ENCODE measurements around the gene MLH3.

Gene MLH3

GRCh38 chr14:75050852-75051555, at the start of gene MLH3:
TSS of gene MLH3 (minus strand) at chr14:75051467. CDS start at chr14:75049655, 1,812 bp downstream.
- ATAC-seq, result peak; percentile 35
- TF ChIP-seq ZFP3 (CRISPR knock-in tag; IDR thresholded peaks at IDR 0.05) (0 out of 2 replicates have a peak, but pooled peaks have one; percentile 31), TSHZ2 (CRISPR knock-in tag; IDR thresholded peaks at IDR 0.05) (0 out of 2 replicates have a peak, but pooled peaks have one; percentile 60), TOX (CRISPR knock-in tag; IDR thresholded peaks at IDR 0.05; ENCODE audit: borderline replicate concordance) (no peak)

GRCh38 chr14:75098682-75099081, 47.4 kb upstream of the MLH3 start:
- TF ChIP-seq ESRRG (CRISPR knock-in tag; IDR thresholded peaks at IDR 0.05) (no peak), ARNTL (CRISPR knock-in tag; IDR thresholded peaks at IDR 0.05; ENCODE audit: borderline replicate concordance, low read depth) (no peak), ZFP3 (CRISPR knock-in tag; IDR thresholded peaks at IDR 0.05) (no peak), BACH2 (CRISPR knock-in tag; IDR thresholded peaks at IDR 0.05; ENCODE audit: borderline replicate concordance) (no peak), ZNF70 (CRISPR knock-in tag; IDR thresholded peaks at IDR 0.05) (no peak), PPARA (CRISPR knock-in tag; IDR thresholded peaks at IDR 0.05; ENCODE audit: borderline replicate concordance) (no peak), ZC3H10 (CRISPR knock-in tag; IDR thresholded peaks at IDR 0.05) (no peak), TCF4 (CRISPR knock-in tag; IDR thresholded peaks at IDR 0.05; ENCODE audit: borderline replicate concordance) (no peak), OSR1 (CRISPR knock-in tag; IDR thresholded peaks at IDR 0.05) (no peak), ZNF8 (CRISPR knock-in tag; IDR thresholded peaks at IDR 0.05) (no peak), ISL1 (CRISPR knock-in tag; IDR thresholded peaks at IDR 0.05) (no peak), GLIS3 (CRISPR knock-in tag; IDR thresholded peaks at IDR 0.05) (no peak), ZNF565 (CRISPR knock-in tag; conservative IDR thresholded peaks at IDR 0.05; ENCODE audit: low read depth) (no peak)
- ATAC-seq, result no peak

GRCh38 chr14:75098212-75098611, 46.9 kb upstream of the MLH3 start:
- TF ChIP-seq OSR1 (CRISPR knock-in tag; IDR thresholded peaks at IDR 0.05) (no peak), PATZ1 (CRISPR knock-in tag; IDR thresholded peaks at IDR 0.05; ENCODE audit: borderline replicate concordance) (no peak), ISL1 (CRISPR knock-in tag; IDR thresholded peaks at IDR 0.05) (no peak), ARNTL (CRISPR knock-in tag; IDR thresholded peaks at IDR 0.05; ENCODE audit: borderline replicate concordance, low read depth) (no peak), RARB (CRISPR knock-in tag; IDR thresholded peaks at IDR 0.05) (no peak), CREB5 (CRISPR knock-in tag; IDR thresholded peaks at IDR 0.05; ENCODE audit: low read depth) (no peak), SNAI2 (CRISPR knock-in tag; IDR thresholded peaks at IDR 0.05) (no peak), CSDC2 (CRISPR knock-in tag; IDR thresholded peaks at IDR 0.05) (no peak), TSHZ2 (CRISPR knock-in tag; IDR thresholded peaks at IDR 0.05) (no peak), ZNF8 (CRISPR knock-in tag; IDR thresholded peaks at IDR 0.05) (no peak), POU6F1 (CRISPR knock-in tag; IDR thresholded peaks at IDR 0.05; ENCODE audit: borderline replicate concordance, low read depth) (no peak)
- ATAC-seq, result no peak
